GM18508 (cell line): Measurements from ENCODE around the gene RBM20.
A peak's percentile ranks its signal among the peaks of the same experiment; 100 is the strongest.

ENCODE experiments used
- ATAC-seq: cut with Tn5 transposase; IDR thresholded peaks from one replicate; pipeline ENCODE4 v1.9.1; 2021; ENCODE audit warnings: moderate number of reproducible peaks; ENCODE audit not compliant: insufficient read depth, unreplicated experiment

The RBM20 gene

GRCh38 chr10:110860576-110861241 is 216.6 kb downstream of the RBM20 start:
- no peak for ATAC-seq

- ATAC-seq = no peak
Observed at GRCh38 chr10:110861476-110861875, 217.3 kb downstream of the RBM20 start.

GRCh38 chr10:110861930-110862649 is 218.0 kb downstream of the RBM20 start:
- no peak for ATAC-seq

- ATAC-seq = no peak
Observed at GRCh38 chr10:110862961-110863360, 218.8 kb downstream of the RBM20 start.

GRCh38 chr10:110863361-110863760 is 219.2 kb downstream of the RBM20 start:
- ATAC-seq = no peak

- no peak for ATAC-seq
Observed at GRCh38 chr10:110863956-110864355, 219.8 kb downstream of the RBM20 start.

GRCh38 chr10:110864662-110865140 is 220.6 kb downstream of the RBM20 start:
- peak; percentile 48 for ATAC-seq

GRCh38 chr10:110865186-110865808 is 221.2 kb downstream of the RBM20 start:
- no peak for ATAC-seq

- no peak for ATAC-seq
Observed at GRCh38 chr10:110865809-110866482, 221.8 kb downstream of the RBM20 start.

GRCh38 chr10:110867011-110867806 is 223.1 kb downstream of the RBM20 start:
- peak; percentile 35 for ATAC-seq

GRCh38 chr10:110867807-110868465 is 223.8 kb downstream of the RBM20 start:
- ATAC-seq = no peak

- ATAC-seq = no peak
Observed at GRCh38 chr10:110868981-110869380, 224.8 kb downstream of the RBM20 start.

GRCh38 chr10:110870823-110871297 is 226.7 kb downstream of the RBM20 start:
- no peak for ATAC-seq

GRCh38 chr10:110871298-110872084 is 227.4 kb downstream of the RBM20 start, which contains the start of gene PDCD4:
Gene PDCD4 (plus strand): TSS chr10:110871928. CDS start chr10:110876028, 4,100 bp downstream.
- peak; percentile 48 for ATAC-seq

GRCh38 chr10:110872145-110872983 is 228.2 kb downstream of the RBM20 start:
- no peak for ATAC-seq

GRCh38 chr10:110872984-110873923 is 229.1 kb downstream of the RBM20 start:
- no peak for ATAC-seq
